Breast epithelium (tissue), 3 donors: ENCODE results near the gene KIF11.
"Not testable (repeated sequence)": the region's sequence is repeated elsewhere in the genome, so short reads cannot be mapped to it uniquely, and the experiment has no call there.

Experiments
- CTCF ChIP-seq, 3 donors: fragments of 450-650 bp; IDR thresholded peaks; one replicate each; pipeline ENCODE4 v1.5.1; 2016 to 2017; ENCODE audit warnings: antibody characterized with exemption in 3 of 3, mild to moderate bottlenecking in 3 of 3, moderate library complexity in 3 of 3
- POLR2A ChIP-seq: fragments of 450-650 bp; IDR thresholded peaks from one replicate; pipeline ENCODE4 v1.6.1; 2016; ENCODE audit warnings: antibody characterized with exemption, mild to moderate bottlenecking, moderate library complexity
- POLR2AphosphoS5 ChIP-seq, 3 donors: sonication (generic); formaldehyde crosslinking; IDR thresholded peaks; one replicate each; pipeline ENCODE4 v1.6.1; 2017; ENCODE audit warnings: antibody characterized with exemption in 3 of 3

DNA sequence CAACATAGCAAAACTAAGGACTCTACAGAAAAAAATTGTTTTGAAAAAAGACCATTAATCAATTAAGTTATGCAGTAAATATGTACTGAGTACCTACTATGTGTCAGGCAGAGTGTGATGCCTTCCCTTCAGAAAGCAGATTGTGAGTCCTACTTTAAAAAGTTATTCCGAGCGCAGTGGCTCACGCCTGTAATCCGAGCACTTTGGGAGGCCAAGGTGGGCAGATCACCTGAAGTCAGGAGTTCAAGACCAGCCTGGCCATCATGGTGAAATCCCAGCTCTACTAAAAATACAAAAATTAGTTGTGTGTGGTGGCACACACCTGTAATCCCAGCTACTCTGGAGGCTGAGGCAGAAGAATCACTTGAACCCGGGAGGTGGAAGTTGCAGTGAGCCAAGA is 23.3 kb upstream of the KIF11 start:
- not testable (repeated sequence) for TF ChIP-seq POLR2A; CTCF (IDR thresholded peaks at IDR 0.05); POLR2AphosphoS5 (IDR thresholded peaks at IDR 0.05)
